ENCODE results near the gene PNLIPRP3. TPM values are rescaled to one million over a fixed set of nuclear protein-coding genes. Genes with fewer than 3 reads are reported as not detected.

Gene PNLIPRP3
- total and polyA plus RNA-seq, 9 of the 15 experiments (the other 6 are each of a cell fraction or from before 2014, with no cell fraction given), result not detected

- ChIA-PET CTCF (ENCODE audit: low intra/inter-chr PET ratio) (no interaction called here), POLR2A (no interaction called here)
- no peaks in the 10 kb centered on the region for H3K4me1 ChIP-seq (replicated peaks in 1 of 2; ENCODE audit: control insufficient read depth in 2 of 2, insufficient read depth in 2 of 2, low read length in 2 of 2)
- no peak for ATAC-seq
- H3K4me3 ChIP-seq, result no peak overlapping the region
- FAIRE-seq, result no peak
- BruUV-seq (replicated peaks), result no TSS peak
- H3K27me3 ChIP-seq (ENCODE audit: control insufficient read depth in 2 of 2, insufficient read depth in 2 of 2, low read length in 2 of 2), result no peaks in the 10 kb centered on the region
- no peaks in the 10 kb centered on the region for H3K9me1 ChIP-seq (ENCODE audit: control insufficient read depth, insufficient read depth, low read length)
- H4K20me1 ChIP-seq (replicated peaks; ENCODE audit: control insufficient read depth, insufficient read depth, low read length), result no peaks in the 10 kb centered on the region
- no peaks in the 10 kb centered on the region for H3K9me3 ChIP-seq (replicated peaks; ENCODE audit: control insufficient read depth, insufficient read depth, low read depth, low read length)
- in situ Hi-C loops (cut with MboI), result no loop called here
- H3K9ac ChIP-seq (ENCODE audit: insufficient read depth in 1 of 2, low read depth in 2 of 2, low read length in 2 of 2), result no peak overlapping the region
- H3K36me3 ChIP-seq (ENCODE audit: control insufficient read depth, insufficient read depth, low read length), result no peaks in the 10 kb centered on the region
- H3K27ac ChIP-seq (ENCODE audit: extremely low read depth, low read depth, low read length), result no peak overlapping the region
- intact Hi-C loops (cut with micrococcal nuclease), result loop anchor here (1.0 kb wide), 1 partner anchor 46 kb away; no protein-coding TSS in a partner anchor
- H2AFZ ChIP-seq (ENCODE audit: low read depth, low read length), result no peak overlapping the region
- 0% methylated on average over 1 of the region's 2 CpGs for WGBS (ENCODE audit: insufficient coverage, low coverage, missing lambda C conversion rate)
- peak; percentile 10 to 26 (median 16) for DNase-seq (ENCODE audit: extremely low read depth in 1 of 4, low spot score in 3 of 4)
- no peaks in the 10 kb centered on the region for H3K79me2 ChIP-seq (ENCODE audit: control insufficient read depth, insufficient read depth, low read length)
- no peak overlapping the region for H3K4me2 ChIP-seq (ENCODE audit: insufficient read depth, low read length)
- TF ChIP-seq YY1 (IDR thresholded peaks at IDR 0.05; ENCODE audit: borderline replicate concordance in 1 of 3, control insufficient read depth in 1 of 3, extremely low read depth in 1 of 3, insufficient read depth in 3 of 3, insufficient read length in 1 of 3, insufficient replicate concordance in 2 of 3, low read depth in 1 of 3, low read length in 2 of 3) (no peak), ZNF239 (CRISPR knock-in tag; IDR thresholded peaks at IDR 0.05) (no peak), POLR2G (IDR thresholded peaks at IDR 0.05; ENCODE audit: low read depth, low read length) (no peak), GTF2E2 (tag; IDR thresholded peaks at IDR 0.05) (no peak), ZKSCAN1 (IDR thresholded peaks at IDR 0.05; ENCODE audit: low read depth, low read length) (no peak), U2AF2 (optimal IDR thresholded peaks at IDR 0.05; ENCODE audit: low read depth, low read length) (no peak), DACH1 (IDR thresholded peaks at IDR 0.05; ENCODE audit: partially characterized antibody) (no peak), SMARCC2 (IDR thresholded peaks at IDR 0.05; ENCODE audit: low read depth) (no peak), GATAD2B (IDR thresholded peaks at IDR 0.05; ENCODE audit: borderline replicate concordance) (no peak), CGGBP1 (CRISPR knock-in tag; IDR thresholded peaks at IDR 0.05) (no peak), SIN3A (IDR thresholded peaks at IDR 0.05; ENCODE audit: borderline replicate concordance in 2 of 2, control insufficient read depth in 1 of 2, low read depth in 2 of 2, low read length in 2 of 2) (no peak), SMARCB1 (IDR thresholded peaks at IDR 0.05; ENCODE audit: insufficient read length, low read depth) (no peak), CTCF (IDR thresholded peaks at IDR 0.05 in 2 of 3, conservative IDR thresholded peaks at IDR 0.05 in 1 of 3; ENCODE audit: insufficient read depth in 2 of 3, low read depth in 1 of 3, low read length in 3 of 3) (peak; percentile 18 to 57 (median 22); a peak in 3 of 6 replicates), ZFP91 (CRISPR knock-in tag; IDR thresholded peaks at IDR 0.05) (no peak), ZKSCAN3 (CRISPR knock-in tag; IDR thresholded peaks at IDR 0.05) (no peak), HMGN3 (IDR thresholded peaks at IDR 0.05; ENCODE audit: borderline replicate concordance, extremely low read depth, insufficient read length, low read depth, low read length) (no peak), SREBF1 (IDR thresholded peaks at IDR 0.05; ENCODE audit: borderline replicate concordance, low read depth, low read length) (no peak), HNRNPL (IDR thresholded peaks at IDR 0.05; ENCODE audit: low read depth, low read length) (no peak)
Observed at GRCh38 chr10:116490028-116490662, 62.5 kb downstream of the PNLIPRP3 start.

All from K562 (cell line).